Skin epidermis (tissue), 12 donors: ENCODE data around the gene SURF1.
A peak's percentile ranks its signal among the peaks of the same experiment; 100 is the strongest.
"Not testable (repeated sequence)": the region's sequence is repeated elsewhere in the genome, so short reads cannot be mapped to it uniquely, and the experiment has no call there.

Source experiments
- H3K27ac ChIP-seq, 21 experiments: fragments of 200-600 bp; sonication (generic) in 11 of 21; one replicate each; pipeline ENCODE4 v1.5.0; 2020; ENCODE audit warnings: mild to moderate bottlenecking in 3 of 21, inconsistent platforms in 2 of 21, moderate library complexity in 2 of 21
- H3K4me3 ChIP-seq, 7 experiments: fragments of 200-600 bp; sonication (generic) in 2 of 7; one replicate each; pipeline ENCODE4 v1.5.0; 2020; ENCODE audit warnings: inconsistent platforms in 2 of 7, mild to moderate bottlenecking in 2 of 7, moderate library complexity in 1 of 7

SURF1 gene, protein sequence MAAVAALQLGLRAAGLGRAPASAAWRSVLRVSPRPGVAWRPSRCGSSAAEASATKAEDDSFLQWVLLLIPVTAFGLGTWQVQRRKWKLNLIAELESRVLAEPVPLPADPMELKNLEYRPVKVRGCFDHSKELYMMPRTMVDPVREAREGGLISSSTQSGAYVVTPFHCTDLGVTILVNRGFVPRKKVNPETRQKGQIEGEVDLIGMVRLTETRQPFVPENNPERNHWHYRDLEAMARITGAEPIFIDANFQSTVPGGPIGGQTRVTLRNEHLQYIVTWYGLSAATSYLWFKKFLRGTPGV

GRCh38 chr9:133356391-133357091, at the start of gene SURF1, which contains the start of gene SURF2:
Gene SURF1 (minus strand): TSS chr9:133356487. CDS start chr9:133356453, 34 bp downstream.
Gene SURF2 (plus strand): TSS chr9:133356550. CDS start chr9:133356593, 43 bp downstream.
- peak within 1 kb of the TSS; percentile 59 to 89 (median 85) for H3K27ac ChIP-seq

DNA sequence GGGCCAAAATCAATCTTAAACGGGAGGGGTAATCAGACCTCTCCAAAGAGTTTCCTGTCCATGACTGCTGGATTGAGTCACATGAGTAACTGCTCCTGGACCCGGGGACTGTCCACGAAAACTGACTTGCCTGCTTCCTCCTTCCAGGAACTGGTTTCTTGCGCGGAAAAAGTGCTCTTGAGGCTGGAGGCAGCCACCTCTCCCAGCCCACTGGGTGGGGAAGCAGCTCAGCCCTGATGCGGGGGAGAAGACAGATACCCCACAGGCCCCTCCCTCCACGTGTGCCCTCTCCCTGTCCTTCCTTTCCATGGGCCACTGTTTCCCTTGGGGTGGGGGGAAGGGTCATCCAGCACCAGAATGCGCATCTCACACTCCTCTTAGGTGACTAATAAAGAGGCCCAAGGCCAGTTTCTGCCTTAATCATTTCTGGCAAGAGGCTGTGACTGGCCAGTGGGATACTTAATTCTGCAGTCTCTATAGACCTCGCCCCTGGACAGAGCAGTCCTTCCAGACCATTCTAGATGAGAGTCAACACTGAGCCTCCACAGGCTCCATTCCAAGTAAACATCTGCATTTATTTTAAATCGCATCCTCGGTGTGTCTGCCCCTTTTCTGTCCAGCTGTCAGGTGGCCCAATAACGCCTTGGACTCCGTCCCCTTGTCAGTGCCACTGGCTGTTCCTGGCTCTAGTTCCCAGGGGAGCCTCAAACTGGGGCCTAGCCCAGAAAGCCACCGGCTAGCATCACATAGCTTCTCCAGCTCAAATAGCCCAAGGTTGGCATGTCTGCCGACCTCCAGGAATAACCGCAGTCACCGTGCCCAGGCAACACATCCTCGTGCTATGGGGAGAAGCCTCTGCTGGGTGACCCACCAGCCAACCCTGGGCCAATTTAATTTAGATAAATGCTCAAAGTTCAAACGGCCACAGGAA, 49.5 kb upstream of the SURF1 start:
- Histone ChIP-seq H3K4me3 (no peak overlapping the region), H3K27ac (no peak overlapping the region)

More at GRCh38 chr9:133356391-133357091, at the start of gene SURF1, which contains the start of gene SURF2:
- peak within 1 kb of the TSS; percentile 63 to 85 (median 77) for H3K4me3 ChIP-seq

- no peak overlapping the region for H3K4me3 ChIP-seq
- no peak overlapping the region for H3K27ac ChIP-seq
Observed at GRCh38 chr9:133404454-133405002, 48.2 kb upstream of the SURF1 start.

DNA sequence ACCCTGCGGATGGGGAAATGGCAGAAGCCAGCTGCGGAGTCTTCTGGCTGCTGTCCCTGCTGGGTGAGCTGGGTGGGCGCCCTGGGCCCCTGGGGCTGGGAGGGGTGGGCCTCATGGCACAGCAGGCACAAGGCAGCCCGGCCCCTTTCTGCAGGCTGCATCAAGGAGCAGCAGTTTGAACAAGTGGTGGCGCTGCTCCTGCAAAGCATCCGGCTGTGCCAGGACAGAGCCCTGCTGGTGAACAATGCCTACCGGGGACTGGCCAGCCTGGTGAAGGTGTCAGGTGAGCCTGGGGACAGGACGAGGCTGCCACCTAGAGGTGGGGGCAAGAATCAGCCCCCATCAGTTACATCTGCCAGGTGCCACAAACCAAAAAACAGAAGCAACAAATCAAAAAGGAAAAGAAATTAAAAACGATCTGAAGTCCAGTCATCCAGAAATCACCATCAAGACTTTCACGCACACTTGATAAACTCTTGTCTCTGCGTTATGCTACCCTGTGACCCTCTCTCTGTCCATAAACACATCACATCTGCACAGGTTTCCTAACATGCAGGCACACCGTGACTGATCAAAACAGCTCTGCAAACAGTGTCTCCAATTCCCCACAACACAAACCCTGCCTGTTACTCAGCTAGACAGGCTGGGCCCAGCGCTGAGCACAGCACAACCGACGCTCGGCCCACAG, 47.6 kb upstream of the SURF1 start:
- H3K27ac ChIP-seq = no peak overlapping the region
- H3K4me3 ChIP-seq = no peak overlapping the region

DNA sequence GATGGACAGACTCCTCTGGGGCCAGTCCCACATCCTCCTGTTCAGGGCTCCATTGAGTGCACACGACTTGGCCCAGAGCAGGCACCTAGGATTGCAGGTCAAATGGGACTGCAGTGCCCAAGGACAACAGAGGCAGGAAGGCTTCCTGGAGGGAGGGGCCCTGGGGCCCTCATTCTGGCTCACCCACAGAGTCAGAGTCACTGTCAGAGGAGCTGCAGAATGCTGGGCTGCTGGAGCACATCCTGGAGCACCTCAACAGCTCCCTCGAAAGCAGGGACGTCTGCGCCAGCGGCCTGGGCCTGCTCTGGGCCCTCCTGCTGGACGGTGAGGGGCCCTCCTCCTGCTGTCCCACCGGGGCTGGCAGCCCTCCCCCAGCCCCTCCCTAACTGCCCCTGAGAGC, 46.4 kb upstream of the SURF1 start:
- H3K4me3 ChIP-seq = no peak overlapping the region
- no peak overlapping the region for H3K27ac ChIP-seq

DNA sequence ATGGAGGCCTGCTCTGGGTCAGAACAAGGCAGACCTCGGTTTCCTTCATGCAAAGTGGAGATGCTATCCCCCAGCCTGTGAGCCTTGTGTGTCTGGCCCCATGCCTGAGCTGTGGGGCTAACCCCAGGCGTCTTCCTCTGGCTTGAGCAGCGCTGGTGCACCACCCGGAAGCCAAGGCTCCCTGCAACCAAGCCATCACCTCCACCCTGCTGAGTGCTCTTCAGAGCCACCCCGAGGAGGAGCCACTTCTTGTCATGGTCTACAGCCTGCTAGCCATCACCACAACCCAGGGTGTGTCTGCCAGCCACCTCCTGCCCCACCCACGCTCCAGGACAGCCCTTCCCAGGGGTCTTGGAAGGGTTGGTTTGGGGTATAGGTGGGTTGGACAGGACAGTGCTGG, 45.3 kb upstream of the SURF1 start:
- Histone ChIP-seq H3K4me3 (no peak overlapping the region), H3K27ac (no peak overlapping the region)

DNA sequence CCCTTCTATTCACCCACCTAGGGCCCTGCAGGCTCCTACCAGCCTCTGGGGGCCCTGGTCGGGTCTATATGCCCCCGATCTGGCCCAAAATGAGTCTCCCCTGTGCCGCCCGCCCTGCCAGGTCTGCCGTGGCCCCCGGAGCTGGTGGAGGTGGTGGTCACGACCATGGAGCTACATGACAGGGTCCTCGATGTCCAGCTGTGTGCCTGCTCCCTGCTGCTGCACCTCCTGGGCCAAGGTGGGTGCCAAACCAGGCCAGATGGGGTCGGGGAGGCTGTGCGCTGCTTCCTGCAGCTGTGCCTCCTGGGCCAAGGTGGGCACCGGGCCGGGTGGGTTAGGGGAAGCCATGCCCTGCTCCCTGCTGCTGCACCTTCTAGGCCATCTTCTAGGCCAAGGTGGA, 44.0 kb upstream of the SURF1 start:
- Histone ChIP-seq H3K4me3 (no peak overlapping the region), H3K27ac (no peak overlapping the region)

GRCh38 chr9:133397895-133398294, 41.6 kb upstream of the SURF1 start:
- no peak overlapping the region for H3K4me3 ChIP-seq

DNA sequence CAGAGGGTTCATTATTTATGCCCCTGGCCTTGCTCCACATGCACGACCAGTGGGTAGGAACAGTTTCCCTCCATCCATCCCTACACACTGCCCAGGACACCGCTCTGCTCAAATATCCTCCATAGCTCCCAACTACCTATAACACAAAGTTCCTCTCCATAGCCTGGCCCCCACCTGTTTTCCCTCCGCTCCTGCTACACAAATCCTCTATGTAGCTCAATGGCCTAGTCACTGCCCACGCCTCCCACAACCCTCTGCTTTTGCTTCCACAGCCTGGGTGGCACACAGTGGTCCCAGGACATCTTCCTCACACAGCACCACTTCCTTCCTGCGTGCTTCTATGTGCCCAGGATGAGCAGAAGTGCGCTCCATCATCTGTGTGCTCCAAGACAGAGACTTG, 41.1 kb upstream of the SURF1 start:
- H3K27ac ChIP-seq = no peak overlapping the region

More at GRCh38 chr9:133397895-133398294, 41.6 kb upstream of the SURF1 start:
- H3K27ac ChIP-seq = no peak overlapping the region

GRCh38 chr9:133396952-133397351, 40.7 kb upstream of the SURF1 start:
- no peak overlapping the region for H3K27ac ChIP-seq
- no peak overlapping the region for H3K4me3 ChIP-seq

More for the DNA sequence above, 41.1 kb upstream of the SURF1 start:
- no peak overlapping the region for H3K4me3 ChIP-seq

DNA sequence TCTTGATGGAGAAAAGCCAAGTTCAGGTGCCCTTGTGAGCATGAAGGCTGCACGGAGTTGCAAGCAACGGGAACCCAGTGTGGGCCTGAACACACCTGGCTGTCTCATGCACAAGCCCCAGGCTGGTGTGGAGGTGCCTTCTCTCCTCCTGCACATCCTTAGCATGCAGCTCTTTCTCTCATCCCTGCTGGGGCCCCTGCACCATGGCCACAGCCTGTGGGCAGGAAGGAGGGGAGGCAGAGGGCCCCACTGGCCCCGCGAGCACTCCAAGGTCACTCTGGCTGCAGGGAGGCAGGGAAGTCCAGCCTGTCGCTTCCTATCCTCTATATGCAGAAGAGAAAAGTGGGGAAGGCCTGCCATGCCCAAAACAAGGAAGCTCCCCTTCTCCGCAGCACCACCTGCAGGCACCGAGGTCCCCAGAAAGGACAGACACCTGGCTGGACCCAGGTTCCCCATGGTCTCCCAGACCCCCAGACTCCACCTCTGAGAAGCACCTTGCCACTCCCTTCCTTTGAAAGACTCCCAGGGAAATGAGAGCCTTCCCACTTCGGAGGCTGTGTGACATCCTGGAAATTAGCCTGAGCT, 38.5 kb upstream of the SURF1 start:
- H3K27ac ChIP-seq = no peak overlapping the region
- H3K4me3 ChIP-seq = no peak overlapping the region

GRCh38 chr9:133393399-133393798, 37.1 kb upstream of the SURF1 start:
- H3K27ac ChIP-seq = no peak overlapping the region
- H3K4me3 ChIP-seq = no peak overlapping the region

- H3K27ac ChIP-seq, H3K4me3 ChIP-seq: not testable (repeated sequence)
Observed at GRCh38 chr9:133392308-133392707, 36.0 kb upstream of the SURF1 start.

DNA sequence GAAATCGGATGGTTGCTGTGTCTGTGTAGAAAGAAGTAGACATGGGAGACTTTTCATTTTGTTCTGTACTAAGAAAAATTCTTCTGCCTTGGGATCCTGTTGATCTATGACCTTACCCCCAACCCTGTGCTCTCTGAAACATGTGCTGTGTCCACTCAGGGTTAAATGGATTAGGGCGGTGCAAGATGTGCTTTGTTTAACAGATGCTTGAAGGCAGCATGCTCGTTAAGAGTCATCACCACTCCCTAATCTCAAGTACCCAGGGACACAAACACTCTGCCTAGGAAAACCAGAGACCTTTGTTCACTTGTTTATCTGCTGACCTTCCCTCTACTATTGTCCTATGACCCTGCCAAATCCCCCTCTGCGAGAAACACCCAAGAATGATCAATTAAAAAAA, 35.2 kb upstream of the SURF1 start:
- H3K27ac ChIP-seq, H3K4me3 ChIP-seq: not testable (repeated sequence)

GRCh38 chr9:133390713-133391112, 34.4 kb upstream of the SURF1 start:
- Histone ChIP-seq H3K27ac (no peak overlapping the region), H3K4me3 (no peak overlapping the region)

DNA sequence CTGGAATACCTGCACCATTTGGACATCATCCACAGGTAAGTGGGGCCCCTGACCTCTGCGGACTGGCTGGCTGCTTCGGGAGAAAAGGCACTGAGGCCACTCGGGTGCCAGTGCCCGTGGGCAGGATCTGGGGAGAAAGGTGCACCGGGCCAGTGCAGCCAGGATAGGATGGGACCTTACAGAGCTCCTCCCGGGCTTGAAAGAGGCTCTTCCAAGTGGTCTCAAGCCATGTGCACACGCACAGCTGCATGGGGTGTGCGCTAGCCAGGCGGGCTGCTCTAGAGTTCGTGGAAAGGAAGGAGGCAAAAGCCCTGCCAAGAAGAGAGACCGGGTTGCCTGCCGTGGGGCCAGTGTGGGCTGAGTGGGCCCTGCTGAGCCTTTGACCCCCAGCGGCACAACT, 33.3 kb upstream of the SURF1 start:
- Histone ChIP-seq H3K27ac (no peak overlapping the region), H3K4me3 (no peak overlapping the region)

GRCh38 chr9:133389025-133389557, 32.8 kb upstream of the SURF1 start:
- no peak overlapping the region for H3K27ac ChIP-seq
- no peak overlapping the region for H3K4me3 ChIP-seq

DNA sequence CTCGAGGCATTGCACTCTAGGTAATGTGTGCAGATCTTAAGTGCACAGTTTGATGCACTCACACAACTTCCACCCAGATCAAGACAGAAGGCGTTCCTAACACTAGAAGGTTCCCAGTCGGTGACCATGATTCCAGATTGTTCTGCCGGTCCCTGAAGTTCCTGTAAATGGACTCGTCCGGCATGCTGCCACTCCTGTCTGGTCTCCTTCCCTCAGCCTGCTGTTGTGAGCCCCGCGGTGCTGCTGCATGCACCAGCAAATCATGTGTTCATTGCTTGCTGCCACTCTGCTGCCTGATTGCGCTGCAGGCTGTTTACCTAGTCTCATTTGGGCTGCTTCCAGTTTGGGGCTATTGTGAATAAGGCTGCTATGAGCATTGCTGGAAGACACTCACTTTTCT, 31.4 kb upstream of the SURF1 start:
- Histone ChIP-seq H3K27ac (no peak overlapping the region), H3K4me3 (no peak overlapping the region)

DNA sequence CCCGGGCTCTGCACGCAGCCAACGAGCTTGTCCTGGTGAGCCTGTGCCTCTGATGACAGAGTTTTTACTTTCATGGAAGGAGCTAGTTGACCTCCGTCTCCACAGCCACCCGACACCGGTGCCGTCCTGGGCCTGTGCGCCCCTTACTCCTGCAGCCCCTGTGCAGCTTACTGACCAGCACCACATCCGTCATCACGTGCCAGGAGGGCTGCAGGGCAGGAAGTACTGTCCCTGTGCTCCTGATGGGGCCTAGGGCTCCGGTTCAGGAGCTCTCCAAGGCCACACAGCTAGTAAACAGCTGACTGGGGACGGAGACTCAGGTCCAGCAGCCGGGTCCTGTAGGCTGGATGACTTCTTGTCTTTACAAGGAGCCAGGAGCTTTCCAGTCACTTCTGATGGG, 30.1 kb upstream of the SURF1 start:
- H3K27ac ChIP-seq = no peak overlapping the region
- H3K4me3 ChIP-seq = no peak overlapping the region
